Measurements from ENCODE around the gene CPPED1. TPM values are rescaled to one million over a fixed set of nuclear protein-coding genes. Genes with fewer than 3 reads are reported as not detected.

The CPPED1 gene
- total RNA-seq, 1 experiment from 2014 or later, result 34.9 TPM

- BruUV-seq (replicated peaks), result no TSS peak
- Mint-ChIP-seq H3K27me3 (ENCODE audit: insufficient read depth, unreplicated experiment) (no peaks in the 10 kb centered on the region), H3K4me1 (ENCODE audit: low read depth, unreplicated experiment) (peaks cover 14% of the 10 kb centered on the region), H3K4me3 (ENCODE audit: unreplicated experiment) (no peak overlapping the region), H3K9me3 (ENCODE audit: unreplicated experiment) (no peaks in the 10 kb centered on the region), H3K27ac (ENCODE audit: unreplicated experiment) (peak overlapping the region; percentile 94), H3K36me3 (ENCODE audit: insufficient read depth, unreplicated experiment) (peaks cover 7% of the 10 kb centered on the region)
- Histone ChIP-seq H3K27me3 (replicated peaks; ENCODE audit: control insufficient read depth, insufficient read depth, low read length) (no peaks in the 10 kb centered on the region), H3K4me3 (ENCODE audit: low read depth, low read length) (no peak overlapping the region), H3K36me3 (ENCODE audit: control insufficient read depth, insufficient read depth, low read length) (no peaks in the 10 kb centered on the region), H3K4me1 (peaks cover 51% of the 10 kb centered on the region), H3K9me3 (0 out of 2 replicates have a peak, but pooled peaks cover 9% of the 10 kb centered on the region)
- TF ChIP-seq CTCF (IDR thresholded peaks at IDR 0.05; ENCODE audit: insufficient read depth in 1 of 2, low read depth in 1 of 2, low read length in 1 of 2, severe bottlenecking in 1 of 2, unreplicated experiment in 1 of 2), result no peak
- ChIA-PET POLR2A (no interaction called here), CTCF (no interaction called here)
- intact Hi-C loops (cut with micrococcal nuclease; ENCODE audit: unreplicated experiment), result loop anchor here (5.0 kb wide), 1 partner anchor 188 kb away; the partner anchor contains the start of gene CPPED1
- no peak for DNase-seq
Observed at GRCh38 chr16:12614662-12615278, 188.9 kb downstream of the CPPED1 start.

- ChIA-PET CTCF (no interaction called here), POLR2A (no interaction called here)
- Mint-ChIP-seq H3K36me3 (ENCODE audit: insufficient read depth, unreplicated experiment) (peaks cover 7% of the 10 kb centered on the region), H3K4me1 (ENCODE audit: low read depth, unreplicated experiment) (peaks cover 14% of the 10 kb centered on the region), H3K27ac (ENCODE audit: unreplicated experiment) (peak overlapping the region; percentile 94), H3K4me3 (ENCODE audit: unreplicated experiment) (peak overlapping the region; percentile 69), H3K9me3 (ENCODE audit: unreplicated experiment) (no peaks in the 10 kb centered on the region), H3K27me3 (ENCODE audit: insufficient read depth, unreplicated experiment) (no peaks in the 10 kb centered on the region)
- H3K4me3 ChIP-seq (ENCODE audit: low read depth, low read length), result no peak overlapping the region
- intact Hi-C loops (cut with micrococcal nuclease; ENCODE audit: unreplicated experiment), result loop anchor here (1.0 to 5.0 kb wide), 3 partner anchors 40 to 188 kb away; partner anchors contain the start of gene CPPED1
- no peaks in the 10 kb centered on the region for H3K36me3 ChIP-seq (ENCODE audit: control insufficient read depth, insufficient read depth, low read length)
- TSS peak; percentile 78 for BruUV-seq (replicated peaks)
- DNase-seq, result no peak
- 0 out of 2 replicates have a peak, but pooled peaks cover 9% of the 10 kb centered on the region for H3K9me3 ChIP-seq
- peaks cover 51% of the 10 kb centered on the region for H3K4me1 ChIP-seq
- H3K27me3 ChIP-seq (replicated peaks; ENCODE audit: control insufficient read depth, insufficient read depth, low read length), result no peaks in the 10 kb centered on the region
- TF ChIP-seq CTCF (IDR thresholded peaks at IDR 0.05; ENCODE audit: insufficient read depth in 1 of 2, low read depth in 1 of 2, low read length in 1 of 2, severe bottlenecking in 1 of 2, unreplicated experiment in 1 of 2), result no peak
Observed at GRCh38 chr16:12613992-12614661, 189.6 kb downstream of the CPPED1 start.

- Mint-ChIP-seq H3K4me3 (ENCODE audit: unreplicated experiment) (peak overlapping the region; percentile 69), H3K27me3 (ENCODE audit: insufficient read depth, unreplicated experiment) (no peaks in the 10 kb centered on the region), H3K4me1 (ENCODE audit: low read depth, unreplicated experiment) (peaks cover 14% of the 10 kb centered on the region), H3K27ac (ENCODE audit: unreplicated experiment) (peak overlapping the region; percentile 94), H3K36me3 (ENCODE audit: insufficient read depth, unreplicated experiment) (peaks cover 7% of the 10 kb centered on the region), H3K9me3 (ENCODE audit: unreplicated experiment) (no peaks in the 10 kb centered on the region)
- ChIA-PET CTCF (no interaction called here), POLR2A (interaction anchor here (0.6 kb wide), 1 partner anchor 284 kb away, joined by 8 read pairs; no protein-coding TSS in a partner anchor)
- Histone ChIP-seq H3K4me1 (peaks cover 51% of the 10 kb centered on the region), H3K27me3 (replicated peaks; ENCODE audit: control insufficient read depth, insufficient read depth, low read length) (no peaks in the 10 kb centered on the region), H3K36me3 (ENCODE audit: control insufficient read depth, insufficient read depth, low read length) (no peaks in the 10 kb centered on the region), H3K9me3 (0 out of 2 replicates have a peak, but pooled peaks cover 9% of the 10 kb centered on the region), H3K4me3 (ENCODE audit: low read depth, low read length) (no peak overlapping the region)
- TF ChIP-seq CTCF (IDR thresholded peaks at IDR 0.05; ENCODE audit: insufficient read depth in 1 of 2, low read depth in 1 of 2, low read length in 1 of 2, severe bottlenecking in 1 of 2, unreplicated experiment in 1 of 2), result no peak
- peak; percentile 83 to 89 for DNase-seq
- intact Hi-C loops (cut with micrococcal nuclease; ENCODE audit: unreplicated experiment), result loop anchor here (1.0 to 5.0 kb wide), 3 partner anchors 39 to 189 kb away; partner anchors contain the start of gene CPPED1
- no TSS peak for BruUV-seq (replicated peaks)
Observed at GRCh38 chr16:12613131-12613991, 190.3 kb downstream of the CPPED1 start.
